GM10266 (cell line): ENCODE data around the gene SLC19A1.

Source experiments
- DNase-seq: peaks from one replicate; pipeline ENCODE4 v3.0.0; 2012; ENCODE audit errors: extremely low spot score
- TF ChIP-seq, protein P1 (sequence below): IDR thresholded peaks from 2 replicates; pipeline ENCODE4 v1.5.1; 2012; ENCODE audit warnings: mild to moderate bottlenecking, low read depth; ENCODE audit not compliant: control insufficient read depth, insufficient read depth; ENCODE audit errors: missing control alignments

Gene SLC19A1

DNA sequence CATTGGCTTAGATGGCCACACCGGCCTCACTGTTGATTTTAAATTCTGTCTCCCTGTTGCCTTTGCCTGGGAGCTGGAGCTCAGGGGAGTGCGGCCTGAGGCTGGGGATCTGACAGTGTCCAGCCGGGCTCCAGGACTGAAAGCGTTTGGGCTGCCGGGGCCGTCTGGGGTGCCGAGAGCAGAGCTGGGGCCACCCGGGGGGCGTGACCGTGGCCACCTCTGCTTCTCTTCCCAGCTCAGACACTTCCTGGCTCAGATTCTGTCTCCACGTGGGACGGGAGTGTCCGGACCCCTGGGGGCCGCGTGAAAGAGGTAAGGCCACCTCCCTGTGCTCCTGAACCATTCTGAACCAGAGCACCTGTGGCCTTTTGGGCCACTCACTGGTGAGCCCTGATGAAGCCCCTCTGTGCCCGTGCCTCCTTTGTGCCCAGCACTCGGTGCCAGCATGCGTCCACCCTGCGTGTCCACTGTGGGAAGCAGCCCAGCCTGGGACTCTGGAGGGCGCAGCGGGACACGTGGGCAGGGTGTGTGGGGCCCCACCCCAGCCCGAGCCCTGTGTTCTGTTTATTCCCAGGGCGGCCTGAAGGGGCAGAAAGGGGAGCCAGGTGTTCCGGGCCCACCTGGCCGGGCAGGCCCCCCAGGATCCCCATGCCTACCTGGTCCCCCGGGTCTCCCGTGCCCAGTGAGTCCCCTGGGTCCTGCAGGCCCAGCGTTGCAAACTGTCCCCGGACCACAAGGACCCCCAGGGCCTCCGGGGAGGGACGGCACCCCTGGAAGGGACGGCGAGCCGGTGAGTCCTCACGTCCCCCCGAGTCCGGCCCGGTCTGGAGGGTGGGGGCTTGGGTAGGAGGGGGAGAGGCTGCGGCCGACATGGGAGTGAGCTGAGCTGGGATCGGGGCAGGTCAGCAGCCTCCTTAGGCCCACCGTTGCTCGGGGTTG, 64.8 kb downstream of the SLC19A1 start:
- TF ChIP-seq, protein P1, sequence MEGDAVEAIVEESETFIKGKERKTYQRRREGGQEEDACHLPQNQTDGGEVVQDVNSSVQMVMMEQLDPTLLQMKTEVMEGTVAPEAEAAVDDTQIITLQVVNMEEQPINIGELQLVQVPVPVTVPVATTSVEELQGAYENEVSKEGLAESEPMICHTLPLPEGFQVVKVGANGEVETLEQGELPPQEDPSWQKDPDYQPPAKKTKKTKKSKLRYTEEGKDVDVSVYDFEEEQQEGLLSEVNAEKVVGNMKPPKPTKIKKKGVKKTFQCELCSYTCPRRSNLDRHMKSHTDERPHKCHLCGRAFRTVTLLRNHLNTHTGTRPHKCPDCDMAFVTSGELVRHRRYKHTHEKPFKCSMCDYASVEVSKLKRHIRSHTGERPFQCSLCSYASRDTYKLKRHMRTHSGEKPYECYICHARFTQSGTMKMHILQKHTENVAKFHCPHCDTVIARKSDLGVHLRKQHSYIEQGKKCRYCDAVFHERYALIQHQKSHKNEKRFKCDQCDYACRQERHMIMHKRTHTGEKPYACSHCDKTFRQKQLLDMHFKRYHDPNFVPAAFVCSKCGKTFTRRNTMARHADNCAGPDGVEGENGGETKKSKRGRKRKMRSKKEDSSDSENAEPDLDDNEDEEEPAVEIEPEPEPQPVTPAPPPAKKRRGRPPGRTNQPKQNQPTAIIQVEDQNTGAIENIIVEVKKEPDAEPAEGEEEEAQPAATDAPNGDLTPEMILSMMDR: no peak
- no peak for DNase-seq

DNA sequence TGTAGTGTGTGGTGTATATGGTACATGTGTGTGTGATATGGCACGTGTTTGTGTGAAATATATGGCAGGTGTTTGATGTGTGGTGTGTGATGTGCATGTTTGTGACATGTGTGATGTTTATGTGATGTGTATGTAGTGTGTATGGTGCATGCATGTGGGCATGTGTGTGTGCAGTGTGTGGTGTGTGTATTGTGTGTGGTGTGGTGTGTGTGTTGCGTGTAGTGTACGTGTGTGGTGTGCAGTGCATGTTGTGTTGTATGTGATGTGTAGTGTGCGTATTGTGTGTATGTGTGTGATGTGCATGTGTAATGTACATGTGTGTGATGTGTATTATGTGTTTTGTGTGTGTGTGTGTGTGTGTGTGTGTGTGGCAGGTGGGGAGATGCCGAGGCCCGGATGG, 65.7 kb downstream of the SLC19A1 start:
- DNase-seq: no peak
- TF ChIP-seq, protein P1: no peak

DNA sequence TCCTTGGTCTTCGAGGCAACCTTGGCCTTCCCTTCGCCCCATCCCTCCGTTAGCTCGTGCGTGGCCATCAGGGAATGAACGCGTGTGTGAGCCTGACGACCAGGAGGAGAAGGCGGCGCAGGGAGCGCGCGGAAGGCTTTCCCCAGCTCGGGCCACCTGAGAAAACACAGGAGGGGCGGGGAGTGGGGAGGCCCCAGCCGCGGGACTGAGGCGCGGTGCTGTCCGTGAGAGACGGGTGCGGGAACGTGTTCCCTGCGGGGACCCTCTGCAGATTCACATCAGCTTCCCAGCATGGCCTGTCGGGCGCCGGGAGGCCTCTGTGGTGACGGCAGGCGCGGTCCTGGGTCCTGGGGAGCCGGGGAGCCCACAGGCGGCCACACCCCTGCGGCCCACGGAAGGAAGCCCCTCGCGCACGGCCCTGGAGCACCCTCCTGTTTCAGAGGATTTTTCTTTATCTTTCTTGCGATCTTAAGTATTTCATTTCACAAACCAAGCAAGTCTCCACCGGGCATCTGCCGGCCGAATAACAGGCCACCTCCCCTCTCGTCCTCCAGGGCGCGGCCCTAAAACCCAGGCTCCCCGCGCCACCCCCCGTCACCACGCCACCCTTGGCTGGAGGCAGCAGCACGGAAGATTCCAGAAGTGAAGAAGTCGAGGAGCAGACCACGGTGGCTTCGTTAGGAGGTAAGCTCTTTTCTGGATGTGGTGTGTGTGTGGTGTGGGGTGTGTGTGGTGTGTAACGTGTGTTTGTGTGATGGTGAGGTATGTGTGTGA, 66.3 kb downstream of the SLC19A1 start:
- no peak for DNase-seq
- TF ChIP-seq, protein P1: no peak

DNA sequence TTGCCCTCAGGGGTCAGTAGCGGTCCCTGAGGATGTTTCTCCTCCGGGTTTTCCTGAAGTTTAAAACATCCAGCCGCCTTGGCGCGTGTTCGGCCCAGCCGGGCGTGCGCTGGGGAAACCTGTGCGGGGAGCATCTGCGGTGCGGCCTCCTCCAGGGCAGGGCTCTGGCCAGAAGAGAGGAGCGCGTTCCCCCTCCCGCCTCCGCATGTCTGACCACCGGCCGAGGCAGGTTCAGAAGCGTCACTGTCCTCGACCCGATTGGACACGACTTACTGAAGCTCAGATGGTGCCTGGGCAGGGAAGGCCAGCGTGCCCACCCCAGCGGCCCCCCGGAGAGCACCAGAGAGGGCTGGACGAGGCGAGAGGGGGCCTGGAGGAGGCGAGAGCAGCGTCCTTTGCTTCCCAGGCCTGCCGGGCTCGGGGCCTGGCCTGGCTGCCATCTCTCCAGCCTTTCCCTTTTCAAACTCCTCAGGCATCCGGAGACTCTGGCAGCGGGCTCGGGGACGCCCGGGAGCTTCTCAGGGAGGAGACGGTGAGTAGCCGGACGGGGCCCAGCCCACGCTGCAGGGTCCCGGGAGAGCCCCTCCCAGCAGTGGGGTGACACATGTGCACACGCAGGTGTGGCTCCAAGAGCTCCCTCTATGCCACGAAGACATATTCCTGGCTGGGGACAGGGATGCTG, 67.1 kb downstream of the SLC19A1 start:
- no peak for DNase-seq
- TF ChIP-seq, protein P1: no peak

DNA sequence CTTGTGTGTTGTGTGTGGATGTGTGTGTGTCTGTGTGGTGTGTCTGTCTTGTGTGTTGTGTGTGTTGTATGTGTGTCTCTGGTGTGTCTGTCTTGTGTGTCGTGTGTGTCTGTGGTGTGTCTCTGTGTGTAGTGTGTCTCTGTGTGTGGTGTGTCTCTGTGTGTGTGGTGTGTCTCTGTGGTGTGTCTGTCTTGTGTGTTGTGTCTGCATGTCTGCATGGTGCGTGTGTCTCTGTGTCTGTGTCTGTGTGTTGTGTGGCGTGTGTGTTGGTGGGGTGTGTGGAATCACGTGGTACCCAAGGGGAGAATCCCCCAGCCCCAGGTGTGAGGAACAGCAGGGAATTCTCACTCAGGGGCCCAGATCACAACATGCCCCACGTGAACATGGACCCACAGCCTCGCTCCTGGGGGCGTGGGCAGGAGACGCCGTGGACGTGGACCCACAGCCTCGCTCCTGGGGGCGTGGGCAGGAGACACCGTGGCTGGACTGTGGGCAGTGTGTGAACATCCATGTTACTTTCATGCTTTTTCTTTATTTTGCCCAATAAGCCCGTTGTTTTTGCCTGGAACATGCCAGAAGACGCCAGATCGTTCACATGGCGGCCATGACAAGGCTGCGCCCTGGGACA, 67.8 kb downstream of the SLC19A1 start:
- TF ChIP-seq, protein P1: no peak
- no peak for DNase-seq

DNA sequence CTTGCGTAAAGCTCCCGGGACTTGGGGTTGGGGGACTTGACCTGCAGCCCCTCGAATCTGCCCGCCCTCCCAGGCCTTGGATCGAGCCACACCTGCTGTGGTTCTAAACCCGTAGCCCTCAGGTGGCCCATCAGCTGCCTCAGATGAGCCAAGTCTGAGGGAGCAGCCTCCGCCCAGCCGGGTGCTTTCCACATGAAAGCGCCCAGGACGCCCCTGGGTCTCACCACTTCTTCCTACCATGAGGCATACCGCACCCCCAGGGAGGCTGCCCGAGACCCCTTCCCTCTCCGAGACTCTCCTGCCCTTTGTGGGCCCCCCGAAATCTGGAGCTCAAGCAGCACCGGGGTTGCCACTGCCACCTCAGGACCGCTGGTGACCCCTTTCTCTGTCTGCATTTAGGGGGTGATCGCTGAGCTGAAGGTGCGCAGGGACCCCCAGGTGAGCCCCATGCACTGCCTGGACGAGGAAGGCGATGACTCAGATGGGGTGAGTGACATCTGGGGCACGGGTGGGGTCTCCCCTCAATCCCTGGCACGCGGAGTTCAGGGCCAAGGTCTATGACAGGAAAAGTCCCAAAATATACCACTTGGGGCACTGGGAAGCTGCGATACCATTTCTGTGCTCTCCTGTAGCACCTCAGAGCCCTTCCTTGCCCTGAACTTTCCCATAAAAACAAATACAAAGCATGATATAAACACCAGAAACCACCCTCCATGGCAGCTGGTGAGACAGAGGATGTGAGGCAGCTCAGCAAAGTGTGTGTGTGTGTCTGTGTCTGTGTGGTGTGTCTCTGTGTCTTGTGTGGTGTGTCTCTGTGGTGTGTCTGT, 68.5 kb downstream of the SLC19A1 start:
- no peak for DNase-seq
- TF ChIP-seq, protein P1: no peak
